ENCODE data around the gene EXOC3L4.
"Not testable (repeated sequence)": the region's sequence is repeated elsewhere in the genome, so short reads cannot be mapped to it uniquely, and the experiment has no call there.

The EXOC3L4 gene

GRCh38 chr14:103108749-103109207 lies 14.3 kb downstream of the EXOC3L4 start:
- no peak for DNase-seq

- DNase-seq: no peak
Observed at GRCh38 chr14:103109535-103110441, 15.3 kb downstream of the EXOC3L4 start.

- DNase-seq: no peak
Observed at GRCh38 chr14:103110681-103111231, 16.2 kb downstream of the EXOC3L4 start.

GRCh38 chr14:103111232-103111868 lies 16.8 kb downstream of the EXOC3L4 start:
- no peak for DNase-seq

GRCh38 chr14:103112400-103113243 lies 18.1 kb downstream of the EXOC3L4 start:
- no peak for DNase-seq

- no peak for DNase-seq
Observed at GRCh38 chr14:103113303-103113702, 18.8 kb downstream of the EXOC3L4 start.

GRCh38 chr14:103113774-103114173 lies 19.2 kb downstream of the EXOC3L4 start:
- DNase-seq: no peak

GRCh38 chr14:103115086-103115679 lies 20.7 kb downstream of the EXOC3L4 start:
- DNase-seq: not testable (repeated sequence)

- DNase-seq: no peak
Observed at GRCh38 chr14:103115845-103116572, 21.5 kb downstream of the EXOC3L4 start.

- no peak for DNase-seq
Observed at GRCh38 chr14:103116636-103117035, 22.1 kb downstream of the EXOC3L4 start.

GRCh38 chr14:103117499-103117898 lies 23.0 kb downstream of the EXOC3L4 start:
- not testable (repeated sequence) for DNase-seq

GRCh38 chr14:103118018-103118662 lies 23.6 kb downstream of the EXOC3L4 start:
- no peak for DNase-seq

GRCh38 chr14:103118663-103119404 lies 24.3 kb downstream of the EXOC3L4 start:
- DNase-seq: no peak

GRCh38 chr14:103119527-103119926 lies 25.0 kb downstream of the EXOC3L4 start:
- DNase-seq: not testable (repeated sequence)

GRCh38 chr14:103121121-103121845 lies 26.8 kb downstream of the EXOC3L4 start:
- DNase-seq: no peak

- DNase-seq: no peak
Observed at GRCh38 chr14:103121846-103122584, 27.5 kb downstream of the EXOC3L4 start.

- DNase-seq: no peak
Observed at GRCh38 chr14:103122585-103122946, 28.0 kb downstream of the EXOC3L4 start.

- no peak for DNase-seq
Observed at GRCh38 chr14:103122947-103123633, 28.6 kb downstream of the EXOC3L4 start, which contains the start of gene TNFAIP2. TSS of gene TNFAIP2 (plus strand) at chr14:103123461. CDS start at chr14:103126458, 2,997 bp downstream.

Data from CD4-positive, alpha-beta T cell treated with Interleukin-17A for 4 hours (primary cell).